IgD-negative memory B cell (primary cell): Measurements from ENCODE around the gene CDH18. TPM values are rescaled to one million over a fixed set of nuclear protein-coding genes. Genes with fewer than 3 reads are reported as not detected.

Source experiments
- H3K27ac Mint-ChIP-seq, 3 donors: one replicate each; pipeline ENCODE4 v1.8.0; 2020 to 2022; ENCODE audit warnings: mild to moderate bottlenecking in 3 of 3, mixed read lengths in 3 of 3, moderate library complexity in 1 of 3
- H3K27me3 Mint-ChIP-seq: one replicate; pipeline ENCODE4 v1.8.0; 2021; ENCODE audit warnings: mixed read lengths
- H3K36me3 Mint-ChIP-seq: one replicate; pipeline ENCODE4 v1.8.0; 2020; ENCODE audit warnings: mild to moderate bottlenecking, mixed read lengths
- H3K4me1 Mint-ChIP-seq, 3 donors: one replicate each; pipeline ENCODE4 v1.8.0; 2020 to 2022; ENCODE audit warnings: mixed read lengths in 3 of 3, mild to moderate bottlenecking in 1 of 3
- H3K4me3 Mint-ChIP-seq, 4 donors: one replicate each; pipeline ENCODE4 v1.8.0; 2020 to 2022; ENCODE audit warnings: mild to moderate bottlenecking in 4 of 4, mixed read lengths in 4 of 4, moderate library complexity in 3 of 4
- H3K9me3 Mint-ChIP-seq, 3 donors: one replicate each; pipeline ENCODE4 v1.8.0; 2020 to 2021; ENCODE audit warnings: mixed read lengths in 3 of 3, mild to moderate bottlenecking in 1 of 3
- polyA plus RNA-seq: library from polyadenylated mRNA; unstranded; fragments of 300-500 nt; fragmentation: Illumina TruSeq; gene quantifications from one replicate; pipeline ENCODE4 v1.2.3, GENCODE V29; 2021

Gene CDH18
- polyA plus RNA-seq, 1 donor from 2014 or later: not detected

GRCh38 chr5:19977099-19977498, 10.9 kb downstream of the CDH18 start:
- no peaks in the 10 kb centered on the region for H3K4me1 Mint-ChIP-seq

GRCh38 chr5:19975795-19976194, 12.2 kb downstream of the CDH18 start:
- no peaks in the 10 kb centered on the region for H3K27me3 Mint-ChIP-seq
- H3K27ac Mint-ChIP-seq: no peak overlapping the region
- H3K4me3 Mint-ChIP-seq: no peak overlapping the region
- peaks cover 1% of the 10 kb centered on the region for H3K36me3 Mint-ChIP-seq
- H3K4me1 Mint-ChIP-seq: no peaks in the 10 kb centered on the region
- H3K9me3 Mint-ChIP-seq: peaks cover 0 to 8% (median 5%) of the 10 kb centered on the region in 3 donors

More at GRCh38 chr5:19977099-19977498, 10.9 kb downstream of the CDH18 start:
- no peak overlapping the region for H3K27ac Mint-ChIP-seq
- peaks cover 0 to 5% (median 3%) of the 10 kb centered on the region in 3 donors for H3K9me3 Mint-ChIP-seq
- no peak overlapping the region for H3K4me3 Mint-ChIP-seq
- no peaks in the 10 kb centered on the region for H3K27me3 Mint-ChIP-seq
- peaks cover 1% of the 10 kb centered on the region for H3K36me3 Mint-ChIP-seq

- Mint-ChIP-seq H3K4me3 (no peak overlapping the region), H3K36me3 (no peaks in the 10 kb centered on the region), H3K9me3 (peaks cover 3 to 4% (median 3%) of the 10 kb centered on the region in 3 donors), H3K27ac (no peak overlapping the region), H3K27me3 (no peaks in the 10 kb centered on the region), H3K4me1 (no peaks in the 10 kb centered on the region)
Measured at GRCh38 chr5:19960451-19960850, 27.5 kb downstream of the CDH18 start.

- Mint-ChIP-seq H3K4me3 (no peak overlapping the region), H3K27ac (no peak overlapping the region), H3K9me3 (peaks cover 3 to 4% (median 3%) of the 10 kb centered on the region in 3 donors), H3K4me1 (no peaks in the 10 kb centered on the region), H3K36me3 (no peaks in the 10 kb centered on the region), H3K27me3 (no peaks in the 10 kb centered on the region)
Measured at GRCh38 chr5:19959830-19960384, 28.1 kb downstream of the CDH18 start.

GRCh38 chr5:19950897-19951296, 37.1 kb downstream of the CDH18 start:
- H3K9me3 Mint-ChIP-seq: peaks cover 0 to 1% (median under 1%) of the 10 kb centered on the region in 3 donors
- H3K4me1 Mint-ChIP-seq: no peaks in the 10 kb centered on the region
- H3K27me3 Mint-ChIP-seq: no peaks in the 10 kb centered on the region
- H3K36me3 Mint-ChIP-seq: no peaks in the 10 kb centered on the region
- no peak overlapping the region for H3K4me3 Mint-ChIP-seq
- no peak overlapping the region for H3K27ac Mint-ChIP-seq

GRCh38 chr5:19940192-19940591, 47.8 kb downstream of the CDH18 start:
- Mint-ChIP-seq H3K27me3 (no peaks in the 10 kb centered on the region), H3K4me3 (no peak overlapping the region), H3K4me1 (no peaks in the 10 kb centered on the region), H3K36me3 (no peaks in the 10 kb centered on the region), H3K9me3 (peaks cover 0 to 4% (median 2%) of the 10 kb centered on the region in 3 donors), H3K27ac (no peak overlapping the region)

- H3K27ac Mint-ChIP-seq: no peak overlapping the region
- peaks cover 0 to 8% (median 2%) of the 10 kb centered on the region in 3 donors for H3K9me3 Mint-ChIP-seq
- no peaks in the 10 kb centered on the region for H3K27me3 Mint-ChIP-seq
- no peak overlapping the region for H3K4me3 Mint-ChIP-seq
- no peaks in the 10 kb centered on the region for H3K4me1 Mint-ChIP-seq
- H3K36me3 Mint-ChIP-seq: no peaks in the 10 kb centered on the region
Measured at GRCh38 chr5:19930451-19930850, 57.5 kb downstream of the CDH18 start.

GRCh38 chr5:19928562-19929421, 59.2 kb downstream of the CDH18 start:
- Mint-ChIP-seq H3K4me3 (no peak overlapping the region), H3K9me3 (peaks cover 0 to 8% (median 2%) of the 10 kb centered on the region in 3 donors), H3K27ac (no peak overlapping the region), H3K36me3 (no peaks in the 10 kb centered on the region), H3K27me3 (no peaks in the 10 kb centered on the region), H3K4me1 (no peaks in the 10 kb centered on the region)

- no peak overlapping the region for H3K4me3 Mint-ChIP-seq
- H3K4me1 Mint-ChIP-seq: no peaks in the 10 kb centered on the region
- no peaks in the 10 kb centered on the region for H3K36me3 Mint-ChIP-seq
- no peak overlapping the region for H3K27ac Mint-ChIP-seq
- no peaks in the 10 kb centered on the region for H3K27me3 Mint-ChIP-seq
- H3K9me3 Mint-ChIP-seq: peaks cover 0 to 8% (median 2%) of the 10 kb centered on the region in 3 donors
Measured at GRCh38 chr5:19927919-19928318, 60.1 kb downstream of the CDH18 start.

GRCh38 chr5:19927170-19927569, 60.8 kb downstream of the CDH18 start:
- H3K4me3 Mint-ChIP-seq: no peak overlapping the region
- no peaks in the 10 kb centered on the region for H3K27me3 Mint-ChIP-seq
- no peak overlapping the region for H3K27ac Mint-ChIP-seq
- no peaks in the 10 kb centered on the region for H3K36me3 Mint-ChIP-seq
- H3K9me3 Mint-ChIP-seq: peaks cover 0 to 8% (median 2%) of the 10 kb centered on the region in 3 donors
- no peaks in the 10 kb centered on the region for H3K4me1 Mint-ChIP-seq

GRCh38 chr5:19923742-19924141, 64.3 kb downstream of the CDH18 start:
- Mint-ChIP-seq H3K4me3 (no peak overlapping the region), H3K27me3 (no peaks in the 10 kb centered on the region), H3K4me1 (no peaks in the 10 kb centered on the region), H3K36me3 (no peaks in the 10 kb centered on the region), H3K9me3 (peaks cover 0 to 5% (median 2%) of the 10 kb centered on the region in 3 donors), H3K27ac (no peak overlapping the region)

- H3K36me3 Mint-ChIP-seq: no peaks in the 10 kb centered on the region
- H3K27ac Mint-ChIP-seq: no peak overlapping the region
- no peak overlapping the region for H3K4me3 Mint-ChIP-seq
Measured at GRCh38 chr5:19920761-19921160, 67.2 kb downstream of the CDH18 start.

GRCh38 chr5:19918780-19919179, 69.2 kb downstream of the CDH18 start:
- Mint-ChIP-seq H3K9me3 (peaks cover 0 to 2% (median 1%) of the 10 kb centered on the region in 3 donors), H3K27me3 (no peaks in the 10 kb centered on the region), H3K27ac (no peak overlapping the region), H3K4me3 (no peak overlapping the region), H3K36me3 (no peaks in the 10 kb centered on the region), H3K4me1 (no peaks in the 10 kb centered on the region)

More at GRCh38 chr5:19920761-19921160, 67.2 kb downstream of the CDH18 start:
- Mint-ChIP-seq H3K9me3 (peaks cover 0 to 3% (median 2%) of the 10 kb centered on the region in 3 donors), H3K4me1 (no peaks in the 10 kb centered on the region), H3K27me3 (no peaks in the 10 kb centered on the region)

GRCh38 chr5:19917588-19918122, 70.3 kb downstream of the CDH18 start:
- no peak overlapping the region for H3K4me3 Mint-ChIP-seq

GRCh38 chr5:19910136-19910535, 77.9 kb downstream of the CDH18 start:
- H3K4me3 Mint-ChIP-seq: no peak overlapping the region
- H3K36me3 Mint-ChIP-seq: no peaks in the 10 kb centered on the region
- no peaks in the 10 kb centered on the region for H3K27me3 Mint-ChIP-seq
- no peak overlapping the region for H3K27ac Mint-ChIP-seq
- peaks cover 0 to 2% (median 0%) of the 10 kb centered on the region in 3 donors for H3K9me3 Mint-ChIP-seq
- peaks cover 0 to 1% (median 0%) of the 10 kb centered on the region in 3 donors for H3K4me1 Mint-ChIP-seq

More at GRCh38 chr5:19917588-19918122, 70.3 kb downstream of the CDH18 start:
- Mint-ChIP-seq H3K4me1 (no peaks in the 10 kb centered on the region), H3K36me3 (no peaks in the 10 kb centered on the region), H3K27me3 (no peaks in the 10 kb centered on the region), H3K27ac (no peak overlapping the region), H3K9me3 (peaks cover 0 to 2% (median 1%) of the 10 kb centered on the region in 3 donors)
